Esophagus mucosa (tissue), 1 donor: ENCODE data around the gene LARGE1. TPM values are rescaled to one million over a fixed set of nuclear protein-coding genes. Genes with fewer than 3 reads are reported as not detected.

Source experiments
- ATAC-seq: fragments of 200-7000 bp; cut with Tn5 transposase; one replicate; pipeline ENCODE4 v1.9.1; 2020
- total RNA-seq: library from RNA; stranded (reverse); gene quantifications from one replicate; pipeline ENCODE4 v1.2.4, GENCODE V29; 2023
- donor health status: DM: yes; HTN: yes; CAD: no.

Gene LARGE1
- total RNA-seq, 1 donor from 2014 or later: 6.2 TPM

- ATAC-seq: peak; percentile 70
Measured at GRCh38 chr22:33853200-33854097, 66.8 kb downstream of the LARGE1 start.

GRCh38 chr22:33851821-33852384, 68.4 kb downstream of the LARGE1 start:
- peak; percentile 36 for ATAC-seq

DNA sequence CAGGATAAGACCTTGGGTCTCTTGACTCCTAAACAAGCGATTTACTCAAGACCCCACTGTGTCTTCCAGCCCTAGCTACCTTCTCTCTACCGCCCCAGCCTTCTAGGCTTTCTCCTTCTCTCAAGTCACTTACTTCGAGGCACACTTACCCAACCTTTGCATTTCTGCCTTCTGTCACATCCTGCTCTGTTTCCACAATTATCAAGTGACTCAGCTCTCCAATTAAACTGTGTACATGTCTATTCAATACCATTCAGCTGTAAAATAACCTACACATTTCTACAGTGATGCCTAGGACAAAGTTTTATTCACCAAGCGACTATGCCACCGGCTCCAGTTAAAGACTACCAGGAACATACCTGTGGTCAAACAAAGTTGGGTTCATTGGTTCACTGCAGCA, 69.0 kb downstream of the LARGE1 start:
- ATAC-seq: peak; percentile 49

GRCh38 chr22:33850724-33851123, 69.6 kb downstream of the LARGE1 start:
- no peak for ATAC-seq

- ATAC-seq: no peak
Measured at GRCh38 chr22:33850193-33850592, 70.1 kb downstream of the LARGE1 start.

- no peak for ATAC-seq
Measured at GRCh38 chr22:33848251-33848650, 72.0 kb downstream of the LARGE1 start.

DNA sequence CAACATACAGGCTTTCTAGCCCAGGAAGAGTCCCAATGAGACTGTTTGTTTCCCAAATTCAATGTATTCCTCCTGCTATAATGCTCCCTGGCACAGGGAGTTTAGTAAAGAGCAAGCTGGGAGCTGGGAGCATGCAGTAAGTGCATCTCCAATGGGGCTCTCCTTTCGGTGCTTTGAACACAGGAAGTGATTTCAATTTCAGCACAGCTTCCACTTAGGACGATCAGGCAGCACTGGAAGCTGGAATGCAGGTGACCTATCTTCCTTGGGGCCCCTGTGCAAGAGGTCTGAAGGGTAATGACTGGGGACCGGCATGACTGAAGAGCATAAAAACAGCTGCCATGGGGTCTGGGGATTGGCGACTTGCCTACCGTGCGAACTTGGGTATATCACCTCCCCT, 76.0 kb downstream of the LARGE1 start:
- no peak for ATAC-seq

GRCh38 chr22:33842421-33843094, 77.7 kb downstream of the LARGE1 start:
- no peak for ATAC-seq

DNA sequence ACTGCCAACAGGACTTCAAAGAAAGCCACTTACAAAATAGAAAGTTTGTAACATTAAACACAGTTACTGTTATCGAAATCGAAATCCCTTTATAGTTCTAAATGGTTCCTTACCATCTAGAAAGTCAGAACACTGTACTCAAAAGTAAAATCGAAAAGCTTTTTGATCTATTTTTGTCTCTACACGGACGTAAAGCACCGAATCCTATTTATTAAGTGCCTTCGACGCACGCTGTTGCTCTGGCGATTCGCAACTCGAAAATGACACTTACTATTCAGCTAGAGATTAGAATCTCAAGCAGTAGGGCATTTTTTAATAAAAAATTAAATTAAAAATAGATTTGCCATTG, 78.3 kb downstream of the LARGE1 start:
- no peak for ATAC-seq

GRCh38 chr22:33841281-33842005, 78.8 kb downstream of the LARGE1 start:
- no peak for ATAC-seq

GRCh38 chr22:33838644-33839043, 81.6 kb downstream of the LARGE1 start:
- no peak for ATAC-seq

- no peak for ATAC-seq
Measured at GRCh38 chr22:33837826-33838225, 82.5 kb downstream of the LARGE1 start.

DNA sequence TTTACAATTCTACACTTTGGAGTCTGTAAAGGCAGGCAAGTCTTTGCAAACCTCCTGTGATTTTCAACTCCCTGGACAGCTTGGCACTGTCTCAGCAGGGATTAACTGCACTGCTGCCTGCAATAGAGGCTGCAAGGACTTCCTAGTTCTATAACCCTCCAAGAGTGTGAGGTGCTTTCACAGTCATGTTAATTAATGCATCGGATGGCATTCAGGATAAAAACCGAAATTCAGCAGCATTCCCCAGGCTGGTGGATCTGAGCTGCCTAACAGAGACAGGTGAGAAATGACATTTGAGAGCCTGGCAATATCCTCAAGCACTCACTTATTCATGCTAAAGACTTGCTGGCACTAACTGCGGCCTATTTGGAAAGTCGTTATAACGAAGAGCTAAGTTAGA, 85.0 kb downstream of the LARGE1 start:
- peak; percentile 42 for ATAC-seq

- ATAC-seq: no peak
Measured at GRCh38 chr22:33832558-33833151, 87.6 kb downstream of the LARGE1 start.

- ATAC-seq: no peak
Measured at GRCh38 chr22:33831651-33832050, 88.6 kb downstream of the LARGE1 start.

DNA sequence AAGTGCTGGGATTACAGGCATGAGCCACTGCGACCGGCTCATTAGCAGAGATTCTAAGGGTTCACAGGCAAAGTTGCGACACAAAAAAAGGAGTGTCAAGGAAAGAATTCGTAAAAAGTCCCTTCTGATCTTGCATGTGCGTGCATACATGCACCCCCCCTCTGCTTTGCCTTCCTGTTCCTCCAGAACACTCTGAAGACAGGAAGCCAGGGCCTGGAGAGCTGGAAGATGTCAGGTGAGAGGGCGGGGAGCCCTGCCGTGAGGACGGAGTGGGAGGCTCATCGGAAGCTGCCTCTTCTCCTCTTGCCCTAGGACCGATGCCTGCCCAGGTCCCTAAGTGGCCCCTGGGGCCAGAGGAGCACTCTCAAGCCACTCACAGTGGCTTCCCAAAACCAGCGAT, 89.1 kb downstream of the LARGE1 start:
- ATAC-seq: no peak

- no peak for ATAC-seq
Measured at GRCh38 chr22:33829546-33830280, 90.6 kb downstream of the LARGE1 start.

- no peak for ATAC-seq
Measured at GRCh38 chr22:33828302-33828701, 92.0 kb downstream of the LARGE1 start.

DNA sequence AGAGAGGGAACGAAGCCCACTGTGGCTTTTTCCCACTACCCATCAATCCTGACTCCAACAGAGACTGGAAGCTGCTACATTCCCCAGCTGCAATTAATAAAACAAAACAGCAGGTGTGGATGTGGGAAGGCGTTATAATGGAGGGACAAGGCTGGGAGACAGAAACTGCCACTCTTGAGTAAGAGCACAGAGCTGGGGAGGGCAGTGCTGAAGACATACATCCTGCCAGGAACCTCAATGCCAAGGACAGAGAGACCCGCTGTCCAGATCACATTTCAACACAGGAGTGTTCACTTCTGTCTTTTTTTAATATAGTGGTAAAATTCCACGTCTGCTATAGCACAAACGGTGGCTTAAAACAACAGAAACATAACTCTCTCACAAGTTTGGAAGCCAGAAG, 94.5 kb downstream of the LARGE1 start:
- ATAC-seq: no peak

DNA sequence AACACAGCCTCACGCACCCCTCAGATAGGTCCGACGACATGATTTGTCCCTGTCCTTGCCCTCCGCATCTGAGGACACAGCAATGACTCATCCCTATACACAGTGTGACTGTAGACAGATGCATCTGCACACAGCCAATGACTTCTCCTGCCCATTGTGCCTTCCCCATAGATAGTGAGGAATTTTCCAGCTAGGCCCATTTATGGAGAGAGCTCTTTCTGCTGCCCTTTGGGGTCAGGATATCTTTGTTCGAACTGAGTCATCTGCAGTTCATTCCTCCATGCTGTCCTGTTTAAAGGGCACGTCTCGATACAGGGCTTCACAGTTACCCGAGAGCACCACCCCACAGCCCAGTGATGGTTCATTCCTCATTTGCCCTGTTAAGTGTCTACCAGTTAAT, 96.7 kb downstream of the LARGE1 start:
- no peak for ATAC-seq

GRCh38 chr22:33821290-33821689, 99.0 kb downstream of the LARGE1 start:
- ATAC-seq: no peak

DNA sequence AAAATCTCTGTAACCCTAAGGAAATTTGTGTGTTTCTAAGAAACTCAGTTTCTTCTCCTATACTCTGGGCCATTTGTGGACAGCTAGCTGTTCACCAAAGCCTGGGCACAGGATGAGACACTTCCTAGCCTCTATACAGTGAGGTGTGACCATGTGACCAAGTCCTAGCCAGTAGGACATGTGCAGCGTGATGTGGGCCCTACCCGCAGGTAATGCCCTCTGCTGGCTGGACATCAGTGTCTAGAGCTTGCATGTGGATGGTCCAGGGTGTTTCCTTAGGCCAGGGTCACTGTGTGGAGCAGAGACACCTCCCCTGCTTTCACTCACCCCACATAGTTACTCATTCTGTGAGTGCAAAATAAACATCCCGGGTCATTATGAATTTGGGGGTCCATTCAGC, 100.5 kb downstream of the LARGE1 start:
- ATAC-seq: no peak
